ENCODE data around the gene PTPN23.
A peak's percentile ranks its signal among the peaks of the same experiment; 100 is the strongest.

Gene PTPN23

GRCh38 chr3:47376393-47376792 is 4.4 kb upstream of the PTPN23 start:
- DNase-seq, result no peak

GRCh38 chr3:47377186-47377585 is 3.6 kb upstream of the PTPN23 start:
- DNase-seq, result no peak

- DNase-seq, result no peak
Observed at GRCh38 chr3:47378869-47379268, 2.0 kb upstream of the PTPN23 start.

GRCh38 chr3:47379411-47379899 is 1.4 kb upstream of the PTPN23 start:
- DNase-seq, result no peak

GRCh38 chr3:47380026-47380600 is 708 bp upstream of the PTPN23 start:
- no peak for DNase-seq

- DNase-seq, result peak; percentile 71
Observed at GRCh38 chr3:47381317-47382157, 716 bp downstream of the PTPN23 start.

- no peak for DNase-seq
Observed at GRCh38 chr3:47384425-47384824, 3.6 kb downstream of the PTPN23 start.

- no peak for DNase-seq
Observed at GRCh38 chr3:47385007-47385406, 4.2 kb downstream of the PTPN23 start.

GRCh38 chr3:47385796-47386195 is 5.0 kb downstream of the PTPN23 start:
- no peak for DNase-seq

GRCh38 chr3:47392933-47393332 is 12.1 kb downstream of the PTPN23 start:
- no peak for DNase-seq

GRCh38 chr3:47394140-47394870 is 13.5 kb downstream of the PTPN23 start:
- DNase-seq, result no peak

- DNase-seq, result no peak
Observed at GRCh38 chr3:47394881-47395280, 14.1 kb downstream of the PTPN23 start.

- no peak for DNase-seq
Observed at GRCh38 chr3:47398228-47398627, 17.4 kb downstream of the PTPN23 start.

GRCh38 chr3:47399016-47399415 is 18.2 kb downstream of the PTPN23 start:
- DNase-seq, result no peak

- DNase-seq, result no peak
Observed at GRCh38 chr3:47399531-47400270, 18.9 kb downstream of the PTPN23 start.

- DNase-seq, result no peak
Observed at GRCh38 chr3:47404431-47404876, 23.6 kb downstream of the PTPN23 start.

- DNase-seq, result no peak
Observed at GRCh38 chr3:47404955-47405790, 24.4 kb downstream of the PTPN23 start.

- DNase-seq, result no peak
Observed at GRCh38 chr3:47405820-47406761, 25.3 kb downstream of the PTPN23 start.

- DNase-seq, result no peak
Observed at GRCh38 chr3:47406762-47407149, 25.9 kb downstream of the PTPN23 start.

- DNase-seq, result no peak
Observed at GRCh38 chr3:47407237-47407636, 26.4 kb downstream of the PTPN23 start.

Measured in NCI-H2227 treated with DMSO at 0.1 percent for 48 hours (cell line).